GM18951 (cell line): ENCODE data around the gene KLF18.
"Not testable (repeated sequence)": the region's sequence is repeated elsewhere in the genome, so short reads cannot be mapped to it uniquely, and the experiment has no call there.

ENCODE experiments used
- POLR2A ChIP-seq: IDR thresholded peaks from 4 replicates; pipeline ENCODE4 v1.6.1; 2011; ENCODE audit warnings: mild to moderate bottlenecking; ENCODE audit not compliant: insufficient read length, insufficient read depth; ENCODE audit errors: extremely low read depth
- in situ Hi-C: fragments of 300-500 bp; cut with MboI; formaldehyde crosslinking; loops from one replicate; pipeline ENCODE4 v1.12.0; 2022; ENCODE audit warnings: low sequenced_read_pairs, mixed read lengths, inconsistent platforms; ENCODE audit not compliant: unreplicated experiment

Gene KLF18

DNA sequence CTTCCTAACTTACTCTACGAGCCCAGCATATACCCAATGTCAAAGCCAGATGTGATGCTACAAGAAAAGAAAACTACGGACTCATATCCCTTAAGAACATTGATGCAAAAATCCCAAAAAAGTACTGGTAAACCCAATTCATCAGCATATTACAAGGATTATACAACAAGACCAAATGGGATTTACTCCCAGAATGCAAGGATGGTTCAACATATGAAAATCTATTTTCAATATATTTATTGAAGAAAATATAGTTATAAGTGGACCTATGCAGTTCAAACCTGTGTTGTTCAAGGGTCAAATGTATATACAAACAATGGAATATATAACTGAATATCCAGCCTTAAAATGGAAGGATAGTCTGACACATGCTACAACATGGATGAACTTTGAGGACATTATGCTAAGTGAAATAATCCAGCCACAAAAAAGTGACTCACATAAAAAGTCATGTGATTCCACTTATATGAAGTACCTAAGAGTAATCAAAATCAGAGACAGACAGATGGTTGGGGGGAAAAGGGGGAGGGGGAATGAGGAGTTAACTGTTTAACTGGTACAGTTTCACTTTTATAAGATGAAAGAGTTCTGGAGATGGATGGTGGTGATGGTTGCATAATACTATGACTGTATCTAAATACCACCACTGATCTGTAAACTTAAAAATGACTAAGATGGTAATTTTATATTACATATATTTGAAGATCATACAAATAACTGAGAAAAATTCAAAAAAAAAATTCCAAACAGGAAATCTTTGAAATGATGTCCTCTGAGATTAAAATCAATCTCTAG, 3.7 kb upstream of the KLF18 start:
- TF ChIP-seq POLR2A: no peak
- in situ Hi-C loops: no loop called here

DNA sequence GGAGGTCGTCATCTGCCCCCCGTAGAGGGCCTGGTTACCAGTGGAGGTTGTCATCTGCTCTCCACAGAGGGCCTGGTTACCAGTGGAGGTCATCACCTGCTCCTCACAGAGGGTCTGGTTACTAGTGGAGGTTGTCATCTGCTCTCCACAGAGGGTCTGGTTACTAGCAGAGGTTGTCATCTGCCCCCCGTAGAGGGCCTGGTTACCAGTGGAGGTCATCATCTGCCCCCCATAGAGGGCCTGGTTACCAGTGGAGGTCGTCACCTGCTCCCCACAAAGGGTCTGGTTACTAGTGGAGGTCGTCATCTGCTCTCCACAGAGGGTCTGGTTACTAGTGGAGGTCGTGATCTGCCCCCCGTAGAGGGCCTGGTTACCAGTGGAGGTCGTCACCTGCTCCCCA, 1.9 kb downstream of the KLF18 start:
- in situ Hi-C loops: not testable (repeated sequence)

DNA sequence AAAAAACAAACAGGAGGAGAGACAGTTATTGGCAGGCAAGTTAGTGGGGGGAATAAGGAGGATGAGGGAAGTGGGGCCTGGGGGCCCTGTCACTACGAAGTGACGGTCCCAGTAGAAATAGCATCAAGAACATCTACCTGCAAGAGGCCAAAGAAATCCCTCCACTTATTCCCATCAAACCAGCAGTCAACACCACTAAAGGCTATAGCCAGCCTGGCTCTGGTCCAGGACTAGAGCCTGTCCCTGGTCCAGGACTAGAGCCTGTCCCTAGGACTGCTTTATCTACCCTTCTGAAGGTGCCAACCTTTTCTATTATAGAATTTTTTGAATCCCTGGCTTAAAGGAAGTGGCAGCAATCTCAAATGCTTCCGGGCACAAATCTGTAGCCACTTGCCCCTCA, 3.2 kb downstream of the KLF18 start:
- TF ChIP-seq POLR2A: no peak
- in situ Hi-C loops: no loop called here

DNA sequence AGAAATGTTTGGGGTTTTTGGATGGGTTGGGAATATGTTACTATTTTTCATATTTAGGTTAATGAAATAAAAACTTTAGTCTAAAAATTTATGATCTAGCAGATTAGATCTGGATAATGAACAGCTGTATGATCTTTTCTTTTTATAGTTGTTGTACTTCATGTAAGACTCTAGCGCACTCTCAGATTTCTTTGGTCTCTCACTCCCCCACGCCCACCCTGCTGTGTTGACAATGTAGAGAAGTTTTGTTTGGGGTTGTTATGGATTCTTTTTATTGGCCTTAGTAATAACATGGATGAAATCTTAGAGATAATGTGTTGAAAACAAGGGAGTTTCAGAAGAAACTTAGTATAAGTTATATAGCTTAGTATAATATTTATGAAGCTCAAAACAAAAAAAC, 5.5 kb downstream of the KLF18 start:
- in situ Hi-C loops: no loop called here
- no peak for TF ChIP-seq POLR2A

DNA sequence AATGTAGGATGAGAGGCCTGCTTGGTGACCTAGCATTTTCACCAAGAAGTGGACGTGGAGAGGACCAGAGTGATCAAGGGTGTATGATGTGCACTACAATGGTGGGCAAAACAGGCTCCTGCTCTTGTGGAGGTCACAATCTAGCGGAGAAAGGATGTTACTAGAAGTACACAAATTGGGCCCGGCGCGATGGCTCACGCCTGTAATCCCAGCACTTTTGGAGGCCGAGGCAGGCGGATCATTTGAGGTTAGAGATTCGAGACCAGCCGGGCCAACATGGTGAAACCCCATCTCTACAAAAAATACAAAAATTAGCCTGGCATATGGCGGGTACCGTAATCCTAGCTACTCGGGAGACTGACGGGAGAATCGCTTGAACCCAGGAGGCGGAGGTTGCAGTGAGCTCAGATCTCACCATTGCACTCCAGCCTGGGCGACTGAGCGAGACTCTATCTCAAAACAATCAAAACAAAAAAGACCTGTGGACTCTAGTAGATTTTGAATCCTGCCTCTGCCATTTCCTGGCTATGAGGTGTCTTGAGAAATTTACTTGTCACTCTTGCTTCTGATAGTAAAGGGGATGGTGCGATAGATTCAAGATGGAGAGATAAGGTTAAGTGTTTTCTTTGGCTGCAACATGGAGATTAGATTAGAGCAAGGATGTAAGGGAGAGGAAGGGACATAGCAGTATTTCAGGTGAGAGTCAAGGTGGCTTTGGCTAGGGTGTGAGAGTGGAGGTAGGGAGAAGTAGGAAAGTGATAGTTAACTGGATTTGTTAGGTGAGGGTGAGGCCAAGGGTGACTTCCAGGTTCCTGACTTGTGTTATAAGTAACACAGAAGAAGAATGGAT, 7.1 kb downstream of the KLF18 start:
- in situ Hi-C loops: no loop called here
- TF ChIP-seq POLR2A: no peak

DNA sequence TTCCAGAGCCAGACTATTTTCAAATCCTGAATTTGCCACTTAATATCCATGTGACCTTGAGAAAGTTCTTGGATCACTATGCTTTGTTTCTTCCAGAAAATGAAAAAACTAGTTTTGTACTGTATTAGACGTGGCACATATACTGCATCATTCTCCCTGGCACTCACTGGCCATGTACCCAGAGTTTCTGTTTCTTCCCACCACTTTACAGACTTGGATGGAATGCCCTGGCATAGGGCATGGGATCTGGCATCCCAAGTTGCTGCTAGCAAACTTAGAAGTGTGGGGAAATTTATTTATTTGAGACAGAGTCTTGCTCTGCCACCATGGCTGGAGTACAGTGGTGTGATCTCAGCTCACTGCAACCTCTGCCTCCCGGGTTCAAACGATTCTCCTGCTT, 10.0 kb downstream of the KLF18 start:
- no peak for TF ChIP-seq POLR2A
- in situ Hi-C loops: no loop called here

DNA sequence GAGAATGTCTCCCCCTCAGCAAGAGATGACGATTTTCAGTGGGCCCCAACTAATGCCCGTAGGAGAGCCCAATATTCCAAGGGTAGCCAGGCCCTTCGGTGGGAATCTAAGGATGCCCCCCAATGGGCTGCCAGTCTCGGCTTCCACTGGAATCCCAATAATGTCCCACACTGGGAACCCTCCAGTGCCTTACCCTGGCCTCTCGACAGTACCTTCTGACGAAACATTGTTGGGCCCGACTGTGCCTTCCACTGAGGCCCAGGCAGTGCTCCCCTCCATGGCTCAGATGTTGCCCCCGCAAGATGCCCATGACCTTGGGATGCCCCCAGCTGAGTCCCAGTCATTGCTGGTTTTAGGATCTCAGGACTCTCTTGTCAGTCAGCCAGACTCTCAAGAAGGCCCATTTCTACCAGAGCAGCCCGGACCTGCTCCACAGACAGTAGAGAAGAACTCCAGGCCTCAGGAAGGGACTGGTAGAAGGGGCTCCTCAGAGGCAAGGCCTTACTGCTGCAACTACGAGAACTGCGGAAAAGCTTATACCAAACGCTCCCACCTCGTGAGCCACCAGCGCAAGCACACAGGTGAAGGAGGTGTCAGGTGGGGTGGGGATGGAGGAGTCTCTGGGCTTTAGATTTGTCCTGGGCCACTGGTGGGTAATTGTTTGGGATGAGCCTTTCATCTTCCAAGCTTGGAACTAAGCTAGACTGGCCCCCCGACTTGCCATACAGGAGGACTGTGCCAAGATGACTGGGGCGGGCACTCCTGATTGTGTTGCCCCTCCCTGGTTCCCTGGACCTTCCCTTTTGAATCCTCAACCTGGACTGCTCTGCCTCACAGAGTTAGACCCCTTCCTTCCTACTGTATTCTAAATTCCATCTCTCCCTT, 11.6 kb downstream of the KLF18 start:
- in situ Hi-C loops: no loop called here
- TF ChIP-seq POLR2A: no peak

DNA sequence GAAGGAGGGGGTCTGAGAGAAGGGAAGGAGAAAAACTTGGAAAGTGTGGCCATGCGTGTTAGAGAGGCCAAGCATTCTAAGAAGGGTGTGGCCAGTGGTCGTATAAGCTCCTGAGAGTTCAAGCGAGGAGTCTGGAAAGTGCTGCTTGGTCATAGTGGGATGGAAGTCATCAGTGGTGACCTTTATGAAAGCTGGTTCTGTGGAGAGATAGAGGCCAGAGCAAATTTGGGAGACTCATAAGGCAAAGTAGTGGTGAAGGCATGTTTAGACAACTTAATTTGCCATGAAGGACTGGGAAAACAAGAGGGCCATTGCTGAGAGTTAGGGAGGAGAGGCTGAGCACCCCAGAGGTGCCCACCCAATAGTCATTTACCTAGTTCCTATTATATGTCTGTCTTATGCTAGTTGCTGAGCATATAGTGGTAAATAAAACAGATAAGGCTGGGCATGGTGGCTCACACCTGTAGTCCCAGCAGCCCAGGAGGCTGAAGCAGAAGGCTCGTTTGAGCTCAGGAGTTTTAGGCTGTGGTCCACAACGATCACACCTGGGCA, 21.0 kb downstream of the KLF18 start:
- TF ChIP-seq POLR2A: no peak
- in situ Hi-C loops: no loop called here

DNA sequence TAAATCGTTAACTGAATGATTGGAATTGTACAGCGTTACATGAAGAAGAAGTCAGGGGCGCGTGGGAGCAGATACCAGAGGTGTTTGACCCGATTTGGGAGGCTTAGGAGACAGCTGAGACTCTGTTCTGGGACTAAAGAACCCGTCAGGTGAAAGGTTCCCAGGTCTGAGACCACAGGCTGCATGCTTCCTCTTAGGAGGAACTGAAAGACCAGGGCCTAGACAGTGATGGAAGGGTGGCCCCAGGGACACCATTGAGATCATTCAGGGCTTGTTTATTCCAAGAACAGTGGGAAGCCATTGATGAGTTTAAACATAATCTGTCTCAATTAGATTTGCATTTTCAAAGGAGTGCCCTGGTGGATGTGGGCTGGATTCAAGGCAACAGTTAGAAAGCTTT, 21.9 kb downstream of the KLF18 start:
- in situ Hi-C loops: no loop called here

DNA sequence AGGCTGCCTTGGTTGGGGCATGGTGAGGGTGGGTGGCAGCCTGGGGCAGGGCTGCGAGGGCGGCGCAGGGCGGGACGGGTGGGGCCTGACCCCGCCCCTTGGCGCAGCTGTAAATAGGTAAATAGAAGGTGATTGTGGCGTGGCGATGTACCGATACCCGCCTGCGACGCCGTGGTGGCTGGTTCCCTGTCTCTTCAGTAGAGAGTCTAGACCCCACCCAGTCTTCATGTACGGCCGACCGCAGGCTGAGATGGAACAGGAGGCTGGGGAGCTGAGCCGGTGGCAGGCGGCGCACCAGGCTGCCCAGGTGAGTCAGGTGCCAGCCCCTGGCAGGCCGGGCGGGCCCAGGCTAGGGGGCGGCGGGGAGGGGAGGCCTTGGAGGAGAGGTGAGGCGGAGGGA, 22.7 kb downstream of the KLF18 start, which contains the start of gene KLF17:
Gene KLF17, plus strand, starts transcription at position 140 of the 400 bp plus-strand sequence. Its CDS starts 87 bp downstream, at position 227.
- no peak for TF ChIP-seq POLR2A
- in situ Hi-C loops: no loop called here

More for the DNA sequence above, 21.9 kb downstream of the KLF18 start:
- no peak for TF ChIP-seq POLR2A

DNA sequence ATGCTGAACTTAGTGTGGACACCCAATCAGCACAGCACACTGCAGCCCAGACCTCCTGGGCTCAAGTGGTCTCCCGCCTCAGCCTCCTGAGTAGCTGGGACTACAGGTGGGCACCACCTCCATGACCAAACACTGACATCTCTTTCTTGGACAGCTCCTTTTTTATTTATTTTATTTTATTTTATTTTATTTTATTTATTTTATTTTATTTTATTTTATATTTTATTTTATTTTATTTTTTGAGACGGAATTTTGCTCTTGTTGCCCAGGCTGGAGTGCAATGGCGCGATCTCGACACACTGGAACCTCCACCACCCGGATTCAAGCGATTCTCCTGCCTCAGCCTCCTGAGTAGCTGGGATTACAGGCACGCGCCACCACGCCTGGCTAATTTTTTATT, 24.2 kb downstream of the KLF18 start:
- in situ Hi-C loops: not testable (repeated sequence)

DNA sequence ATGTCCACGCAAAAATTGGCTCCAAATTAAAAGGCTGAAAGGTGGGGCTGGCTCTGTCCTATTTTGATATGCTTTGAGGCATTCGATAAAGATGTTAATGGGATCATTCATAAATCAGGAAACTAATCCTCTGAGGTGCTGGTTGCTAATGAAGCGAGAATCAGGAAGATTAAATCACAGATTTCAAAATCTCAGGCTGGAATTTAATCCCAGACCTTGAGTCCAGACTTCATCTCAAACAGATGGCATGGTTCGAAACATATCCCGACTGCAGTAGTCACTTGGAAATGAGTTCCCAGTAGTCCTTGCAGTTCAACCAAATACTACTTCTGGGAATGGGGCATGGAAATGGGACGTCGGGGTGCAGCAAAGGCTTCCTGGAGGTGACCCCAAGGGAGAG, 27.3 kb downstream of the KLF18 start:
- no peak for TF ChIP-seq POLR2A
- in situ Hi-C loops: no loop called here

DNA sequence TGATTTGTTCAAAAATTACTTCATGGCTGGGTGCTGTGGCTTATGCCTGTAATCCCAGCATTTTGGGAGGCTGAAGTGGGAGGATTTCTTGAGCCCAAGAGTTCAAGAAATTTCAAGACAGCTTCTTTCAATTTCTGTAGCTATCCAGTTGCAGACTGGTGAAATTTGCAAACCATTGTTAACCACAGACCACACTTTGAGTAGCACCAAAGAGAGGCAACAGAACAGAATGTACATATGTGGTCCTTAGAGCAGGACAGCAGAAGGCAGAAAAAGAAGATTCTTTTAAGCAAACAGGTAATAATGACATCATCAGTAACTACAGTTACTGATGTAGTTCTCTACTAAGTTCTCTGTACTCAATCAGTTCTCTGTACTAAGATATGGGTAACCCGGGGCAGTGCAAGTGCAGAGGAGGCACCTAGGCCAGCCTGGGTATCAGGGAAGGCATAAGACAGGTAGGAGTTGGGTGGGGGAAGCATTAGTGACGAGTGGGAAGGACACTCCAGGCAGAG, 28.3 kb downstream of the KLF18 start:
- no peak for TF ChIP-seq POLR2A
- in situ Hi-C loops: no loop called here
